Daoy (cell line): ENCODE results near the gene C11orf52. TPM values are rescaled to one million over a fixed set of nuclear protein-coding genes. Genes with fewer than 3 reads are reported as not detected.
A peak's percentile ranks its signal among the peaks of the same experiment; 100 is the strongest.
"Not testable (repeated sequence)": the region's sequence is repeated elsewhere in the genome, so short reads cannot be mapped to it uniquely, and the experiment has no call there.

Source experiments
- DNase-seq: peaks from one replicate; pipeline ENCODE4 v3.0.0-alpha.2; 2015; ENCODE audit warnings: low read depth
- total RNA-seq: library from RNA; depleted of rRNA; stranded (reverse); fragments of >200 nt; shearing (Covaris generic); gene quantifications from 2 replicates; pipeline ENCODE4 v1.2.3, GENCODE V29; 2014

The C11orf52 gene
- total RNA-seq, 1 experiment from 2014 or later: not detected

GRCh38 chr11:111913031-111913861, 5.5 kb upstream of the C11orf52 start:
- no peak for DNase-seq

DNA sequence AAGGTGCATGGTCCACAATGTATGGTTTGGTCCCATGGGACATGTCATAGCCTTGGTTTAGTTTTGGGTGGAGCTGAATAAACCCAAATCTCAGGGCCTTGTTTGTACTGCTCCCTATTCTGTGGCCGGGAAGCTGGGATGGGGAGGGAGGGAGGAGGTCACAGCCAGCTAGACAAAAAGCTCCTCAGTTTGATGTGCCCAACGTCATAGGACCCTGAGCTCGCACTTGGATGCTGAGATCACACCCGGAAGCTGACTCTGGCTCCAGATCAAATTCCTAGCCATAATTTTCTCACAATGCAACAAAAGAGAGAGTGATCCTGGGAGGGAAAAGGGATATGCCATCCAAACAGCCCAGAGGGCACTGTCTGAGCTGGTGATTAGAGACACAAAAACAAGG, 4.7 kb upstream of the C11orf52 start:
- DNase-seq: peak; percentile 30

GRCh38 chr11:111916768-111917167, 1.9 kb upstream of the C11orf52 start:
- no peak for DNase-seq

GRCh38 chr11:111917312-111917711, 1.4 kb upstream of the C11orf52 start:
- DNase-seq: no peak

DNA sequence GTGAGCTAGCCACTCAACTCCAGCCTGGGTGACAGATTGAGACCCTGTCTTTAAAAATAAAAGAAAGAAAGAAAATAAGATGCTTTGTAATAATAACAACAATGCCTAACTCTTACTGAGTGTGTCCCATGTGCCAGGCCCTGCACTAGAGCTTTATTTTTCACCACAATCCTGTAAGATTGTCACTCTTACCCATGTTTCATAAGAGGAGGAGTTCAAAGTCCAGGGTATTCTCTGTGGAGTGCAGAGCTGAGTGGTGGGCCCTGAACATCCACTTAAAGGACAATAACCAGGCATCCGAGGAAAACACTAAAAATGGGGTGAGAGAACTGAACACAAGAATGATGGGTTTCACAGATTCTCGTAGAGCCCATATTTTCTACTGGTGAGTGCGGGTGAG, 925 bp upstream of the C11orf52 start:
- DNase-seq: no peak

GRCh38 chr11:111920908-111921307, 2.2 kb downstream of the C11orf52 start:
- no peak for DNase-seq

GRCh38 chr11:111921541-111922230, 3.0 kb downstream of the C11orf52 start:
- no peak for DNase-seq

GRCh38 chr11:111922803-111923202, 4.1 kb downstream of the C11orf52 start:
- no peak for DNase-seq

DNA sequence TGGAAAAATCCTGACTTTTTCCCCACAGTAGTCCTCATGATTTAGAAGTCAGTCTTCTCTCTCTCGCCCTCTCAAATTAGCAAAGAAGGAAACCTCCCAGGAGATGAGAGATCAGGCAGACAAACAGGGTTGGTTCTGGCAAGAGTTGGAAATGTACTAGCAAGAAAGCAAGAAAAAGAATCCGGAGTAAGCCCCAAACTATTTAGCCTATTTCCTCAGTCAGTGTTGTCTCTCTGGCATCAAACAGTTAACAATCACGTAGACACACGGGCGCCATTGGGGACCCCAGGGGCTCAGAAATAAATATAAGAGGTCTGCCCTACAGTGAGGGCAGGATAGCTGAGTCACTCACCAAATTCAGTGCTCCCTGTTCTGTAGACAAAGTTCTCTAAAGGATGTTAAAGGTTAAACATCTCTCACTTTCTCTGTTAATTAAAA, 4.7 kb downstream of the C11orf52 start:
- no peak for DNase-seq

GRCh38 chr11:111923951-111924350, 5.2 kb downstream of the C11orf52 start:
- DNase-seq: no peak

DNA sequence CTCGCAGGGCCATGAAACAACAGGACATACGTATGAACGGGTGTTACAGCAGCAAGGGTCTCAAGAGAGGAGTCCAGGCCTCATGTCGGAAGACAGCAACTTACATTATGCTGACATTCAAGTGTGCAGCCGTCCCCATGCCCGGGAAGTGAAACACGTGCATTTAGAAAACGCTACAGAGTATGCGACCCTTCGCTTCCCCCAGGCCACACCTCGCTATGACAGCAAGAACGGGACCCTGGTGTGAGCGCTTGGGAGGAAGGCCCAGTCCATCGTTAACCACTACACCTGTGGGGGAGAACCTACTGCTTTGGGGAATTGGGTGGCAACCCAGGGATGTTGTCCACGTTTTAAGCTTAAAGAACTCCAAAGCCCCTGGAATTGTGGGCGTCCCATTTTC, 7.2 kb downstream of the C11orf52 start:
- no peak for DNase-seq

- DNase-seq: peak; percentile 97
Observed at GRCh38 chr11:111926505-111927391, 8.0 kb downstream of the C11orf52 start.

- DNase-seq: no peak
Observed at GRCh38 chr11:111930472-111930871, 11.8 kb downstream of the C11orf52 start.

GRCh38 chr11:111932611-111932950, 13.9 kb downstream of the C11orf52 start:
- no peak for DNase-seq

GRCh38 chr11:111933176-111933575, 14.5 kb downstream of the C11orf52 start:
- DNase-seq: not testable (repeated sequence)

DNA sequence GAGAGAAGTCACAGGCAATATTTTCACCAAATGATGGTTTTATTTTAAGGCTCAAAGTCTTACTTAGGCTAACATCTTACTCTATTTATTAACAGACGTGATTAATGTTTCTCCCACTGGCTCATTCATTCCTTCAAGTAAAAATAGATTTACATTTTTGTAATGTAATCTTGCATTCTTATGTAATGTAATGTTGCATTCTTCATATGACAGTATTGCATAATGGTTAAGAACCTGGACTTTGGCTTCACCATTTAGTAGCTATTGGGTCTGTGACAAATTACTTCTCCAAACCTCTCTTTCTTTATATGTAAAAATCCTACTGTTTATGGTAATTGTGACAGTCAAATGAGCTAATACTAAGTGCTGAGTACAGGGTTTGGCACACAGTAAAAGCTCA, 15.2 kb downstream of the C11orf52 start:
- no peak for DNase-seq

GRCh38 chr11:111934306-111934705, 15.6 kb downstream of the C11orf52 start:
- no peak for DNase-seq

DNA sequence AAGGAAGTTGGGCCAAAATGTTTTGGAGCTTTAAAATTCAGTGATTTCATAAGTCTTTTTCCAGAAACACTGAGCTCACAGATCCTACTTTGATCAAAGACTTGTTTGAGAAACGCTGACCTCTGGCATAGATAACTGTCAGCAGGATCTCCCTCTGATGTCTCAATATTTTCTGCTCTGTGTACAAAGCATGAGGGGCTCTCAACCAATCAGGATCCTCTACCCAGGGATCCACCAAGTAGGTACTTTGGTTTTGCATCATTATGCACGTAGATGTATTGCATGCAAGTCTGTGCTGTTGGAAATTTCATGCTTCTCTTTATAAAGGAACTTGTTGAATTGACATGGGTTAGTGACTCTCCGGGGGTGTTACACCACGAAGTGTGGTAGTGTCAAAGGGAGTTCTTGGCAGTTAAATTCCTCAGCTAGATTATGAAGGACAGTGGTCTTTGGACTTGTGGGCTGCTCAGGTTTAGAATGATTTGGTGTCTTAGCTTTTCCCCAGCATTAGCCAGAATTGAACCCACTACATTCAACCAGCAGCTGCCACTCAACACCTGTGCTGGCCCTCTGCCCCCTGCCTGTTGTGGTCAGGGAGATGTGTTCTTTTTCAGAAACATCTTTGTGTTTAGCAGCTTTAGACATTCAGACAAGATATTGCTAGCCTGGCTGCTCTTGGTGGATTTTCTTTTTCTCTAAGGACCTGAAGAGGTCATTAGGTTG, 16.8 kb downstream of the C11orf52 start:
- no peak for DNase-seq

DNA sequence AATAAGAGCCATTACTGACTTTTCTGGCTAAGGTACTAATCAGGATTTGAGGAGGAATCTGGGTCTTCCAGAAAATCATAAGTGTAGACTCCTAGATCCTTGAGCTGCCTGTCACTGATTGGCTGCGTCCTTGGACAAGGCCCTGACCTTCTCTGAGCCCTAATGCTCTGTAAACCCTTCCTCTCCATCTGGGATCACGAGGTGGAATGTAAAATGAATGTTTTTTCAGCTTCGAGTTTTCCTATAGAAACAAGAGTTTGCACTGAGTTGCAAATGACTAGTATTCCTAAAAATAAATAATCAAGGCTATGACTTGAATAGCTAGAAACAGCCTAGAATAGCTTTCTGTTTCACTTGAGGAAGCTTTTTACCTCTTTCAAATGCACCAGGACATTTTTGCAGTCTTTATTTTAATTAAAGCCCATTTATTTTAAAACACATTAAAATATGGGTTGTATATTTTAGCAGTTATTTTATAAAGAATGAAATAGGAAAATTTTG, 17.4 kb downstream of the C11orf52 start:
- DNase-seq: no peak

DNA sequence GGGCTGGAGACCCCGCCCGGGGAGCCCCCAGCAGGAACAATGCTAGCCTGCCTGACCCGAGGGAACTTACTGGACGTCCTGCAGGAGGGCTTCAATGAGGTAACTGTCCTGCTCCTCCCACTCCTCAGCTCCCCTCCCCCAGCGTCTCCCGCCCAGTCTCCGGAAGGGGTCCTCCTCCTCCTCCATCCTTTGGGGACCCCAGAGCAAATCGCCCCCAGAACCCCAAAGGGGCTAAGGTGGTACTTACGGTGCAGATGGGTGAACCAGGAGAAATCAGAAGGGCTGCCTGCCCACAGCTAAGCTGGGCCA, 18.7 kb downstream of the C11orf52 start:
- no peak for DNase-seq

GRCh38 chr11:111937844-111938243, 19.1 kb downstream of the C11orf52 start:
- no peak for DNase-seq
